NT2/D1 (cell line): ENCODE data around the gene SPATA46.

ENCODE experiments used
- SUZ12 ChIP-seq: IDR thresholded peaks from 2 replicates; pipeline ENCODE4 v1.6.1; 2011; ENCODE audit not compliant: insufficient read length, insufficient read depth; ENCODE audit errors: extremely low read depth
- YY1 ChIP-seq: IDR thresholded peaks from 2 replicates; pipeline ENCODE4 v1.6.1; 2011; ENCODE audit not compliant: insufficient read length, insufficient read depth
- ZNF274 ChIP-seq: IDR thresholded peaks from 2 replicates; pipeline ENCODE4 v1.6.1; 2011; ENCODE audit warnings: mild to moderate bottlenecking, low read depth, low read length

DNA sequence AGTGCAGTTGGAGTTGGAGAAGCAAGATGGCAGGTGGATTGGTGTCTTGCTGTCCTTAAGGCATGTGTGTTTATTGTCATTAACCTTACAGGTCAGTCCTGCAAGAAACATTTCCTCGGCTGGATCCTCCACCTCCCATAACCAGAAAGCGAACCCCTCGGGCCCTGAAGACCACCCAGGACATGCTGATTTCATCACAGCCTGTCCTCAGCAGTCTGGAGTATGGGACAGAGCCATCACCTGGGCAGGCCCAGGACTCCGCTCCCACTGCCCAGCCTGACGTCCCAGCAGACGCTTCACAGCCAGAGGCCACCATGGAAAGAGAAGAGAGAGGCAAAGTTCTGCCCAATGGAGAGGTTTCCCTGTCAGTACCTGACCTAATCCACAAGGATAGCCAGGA is 6.4 kb upstream of the SPATA46 start:
- TF ChIP-seq ZNF274, result no peak
- no peak for TF ChIP-seq SUZ12
- TF ChIP-seq YY1, result no peak
